Stimulated activated CD4-positive, alpha-beta T cell treated with anti-CD3 and anti-CD28 coated beads, Interleukin-15, amount 100 ng/mL, for 1 hour (primary cell): ENCODE results near the gene FOXB1.

Source experiments
- DNase-seq, 2 donors: peaks; one replicate each; pipeline ENCODE4 v3.0.0-alpha.2; 2020; ENCODE audit warnings: low read depth in 1 of 2, low spot score in 1 of 2

FOXB1 gene

GRCh38 chr15:60004009-60004845 lies at the start of gene FOXB1:
Gene FOXB1 (plus strand): TSS chr15:60004311. CDS start chr15:60004964, 653 bp downstream.
- no peak for DNase-seq

GRCh38 chr15:59958288-59958687 lies 45.8 kb upstream of the FOXB1 start:
- no peak for DNase-seq

- no peak for DNase-seq
These were observed 43.8 kb upstream of the FOXB1 start for GRCh38 chr15:59960318-59960717.

- DNase-seq: no peak
These were observed 40.8 kb upstream of the FOXB1 start for GRCh38 chr15:59963322-59963721.

- DNase-seq: no peak
These were observed 40.2 kb upstream of the FOXB1 start for GRCh38 chr15:59963925-59964324.

GRCh38 chr15:59965741-59966140 lies 38.4 kb upstream of the FOXB1 start:
- DNase-seq: no peak

- no peak for DNase-seq
These were observed 37.8 kb upstream of the FOXB1 start for GRCh38 chr15:59966262-59966661.

GRCh38 chr15:59968314-59968713 lies 35.8 kb upstream of the FOXB1 start:
- DNase-seq: no peak

GRCh38 chr15:59972241-59972640 lies 31.9 kb upstream of the FOXB1 start:
- DNase-seq: no peak

GRCh38 chr15:59976480-59977271 lies 27.4 kb upstream of the FOXB1 start:
- peak in 1 of 2 donors; percentile 14 for DNase-seq

- DNase-seq: no peak
These were observed 12.3 kb upstream of the FOXB1 start for GRCh38 chr15:59991834-59992233.

- DNase-seq: no peak
These were observed 10.9 kb upstream of the FOXB1 start for GRCh38 chr15:59993041-59993750.

- DNase-seq: no peak
These were observed 10.1 kb upstream of the FOXB1 start for GRCh38 chr15:59993950-59994401.

GRCh38 chr15:59994526-59994887 lies 9.6 kb upstream of the FOXB1 start:
- no peak for DNase-seq

GRCh38 chr15:59994888-59995557 lies 9.1 kb upstream of the FOXB1 start:
- DNase-seq: no peak

GRCh38 chr15:59995568-59996297 lies 8.4 kb upstream of the FOXB1 start:
- no peak for DNase-seq

GRCh38 chr15:59996298-59997041 lies 7.6 kb upstream of the FOXB1 start:
- DNase-seq: no peak

GRCh38 chr15:59997070-59997701 lies 6.9 kb upstream of the FOXB1 start:
- no peak for DNase-seq

- no peak for DNase-seq
These were observed 5.7 kb upstream of the FOXB1 start for GRCh38 chr15:59998305-59998949.
